ENCODE results near the gene GATB.
"Not testable (repeated sequence)": the region's sequence is repeated elsewhere in the genome, so short reads cannot be mapped to it uniquely, and the experiment has no call there.

The GATB gene

DNA sequence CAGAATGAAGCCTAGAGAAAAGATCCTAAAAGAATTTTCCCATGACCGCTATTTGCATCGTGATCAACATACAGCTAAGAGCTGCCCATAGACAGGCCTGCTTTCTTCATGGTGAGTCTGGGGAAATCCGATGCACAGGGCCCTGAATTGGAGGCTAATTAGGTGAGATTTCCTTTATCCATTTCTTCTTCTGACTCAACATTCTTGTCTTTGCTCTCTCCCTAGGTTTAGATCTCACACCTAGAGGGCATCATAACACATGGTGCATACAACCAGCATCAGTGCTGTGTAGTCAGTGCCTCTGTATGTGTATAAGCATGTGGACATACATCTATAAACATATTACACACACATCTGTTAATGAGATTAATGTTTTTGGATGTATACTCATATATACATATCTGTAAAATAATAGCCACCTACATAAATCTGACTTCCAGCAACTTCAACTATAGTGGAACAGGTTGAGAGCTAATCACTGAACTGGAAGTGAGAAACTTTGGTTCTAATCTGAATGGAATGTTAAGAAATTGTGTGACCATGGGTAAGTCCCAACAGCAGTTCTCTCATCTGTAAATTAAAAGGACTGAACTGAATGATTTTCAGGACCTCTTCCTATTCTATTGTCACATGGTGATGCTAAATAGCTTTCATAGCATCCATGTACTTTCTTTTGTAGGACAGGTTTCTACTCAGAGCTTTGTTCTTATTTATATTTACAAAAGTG is 17.5 kb downstream of the GATB start:
- no peak overlapping the region for H2AFZ ChIP-seq (ENCODE audit: low read depth, low read length)
- peaks cover 14% of the 10 kb centered on the region for H3K4me1 ChIP-seq (ENCODE audit: insufficient read depth, low read length)
- no peaks in the 10 kb centered on the region for H3K9me3 ChIP-seq (ENCODE audit: low read length)
- no peaks in the 10 kb centered on the region for H3K36me3 ChIP-seq (ENCODE audit: insufficient read depth, low read length)
- no peaks in the 10 kb centered on the region for H3K27me3 ChIP-seq (ENCODE audit: insufficient read depth, low read length)
- H3K4me3 ChIP-seq (ENCODE audit: low read length), result no peak overlapping the region

DNA sequence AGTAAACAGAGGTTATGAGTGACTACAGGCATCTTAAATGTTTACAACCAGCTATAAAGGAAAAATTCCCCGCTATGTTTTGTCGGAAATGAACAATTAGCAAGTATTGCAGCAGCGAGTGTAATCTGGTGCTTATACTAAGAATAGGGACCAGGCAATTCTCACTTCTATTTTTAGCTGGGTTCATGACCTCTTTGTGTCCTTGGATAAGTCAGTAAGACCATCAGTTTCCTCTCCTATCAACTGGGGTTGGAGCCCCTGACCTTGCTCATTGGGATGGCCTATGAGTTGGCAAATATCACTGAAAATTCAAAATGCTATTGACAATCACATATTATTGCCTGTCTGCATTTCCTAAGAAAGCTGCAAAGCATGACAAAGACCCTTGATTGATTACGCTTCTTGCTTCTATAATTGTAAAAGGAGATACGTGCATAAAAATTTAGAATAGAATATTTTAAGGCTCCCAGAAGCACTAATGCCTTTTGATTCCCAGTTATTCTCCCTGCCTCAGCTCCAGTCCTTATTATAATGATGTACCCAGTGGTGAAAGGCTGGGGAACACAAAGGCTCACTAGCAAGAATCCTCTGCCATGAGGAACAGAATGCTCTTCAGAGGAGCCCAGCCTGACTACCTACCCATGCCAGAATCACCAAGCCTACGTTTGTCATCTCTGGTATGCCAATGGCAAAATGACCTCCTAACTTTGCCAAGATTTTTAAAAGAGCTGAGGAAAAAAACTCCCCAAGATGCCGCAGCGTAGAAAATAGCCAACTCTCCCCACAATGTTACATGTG is 21.9 kb downstream of the GATB start:
- Histone ChIP-seq H3K4me1 (ENCODE audit: insufficient read depth, low read length) (no peaks in the 10 kb centered on the region), H3K27me3 (ENCODE audit: insufficient read depth, low read length) (no peaks in the 10 kb centered on the region), H3K36me3 (ENCODE audit: insufficient read depth, low read length) (no peaks in the 10 kb centered on the region), H3K9me3 (ENCODE audit: low read length) (peaks cover 9% of the 10 kb centered on the region), H2AFZ (ENCODE audit: low read depth, low read length) (no peak overlapping the region), H3K4me3 (ENCODE audit: low read length) (no peak overlapping the region)

GRCh38 chr4:151736852-151737251 is 24.0 kb downstream of the GATB start:
- H3K4me3 ChIP-seq (ENCODE audit: low read length); H3K27me3 ChIP-seq (ENCODE audit: insufficient read depth, low read length); H3K36me3 ChIP-seq (ENCODE audit: insufficient read depth, low read length); H3K9me3 ChIP-seq (ENCODE audit: low read length); H3K4me1 ChIP-seq (ENCODE audit: insufficient read depth, low read length); H2AFZ ChIP-seq (ENCODE audit: low read depth, low read length): not testable (repeated sequence)

- Histone ChIP-seq H3K36me3 (ENCODE audit: insufficient read depth, low read length) (no peaks in the 10 kb centered on the region), H3K9me3 (ENCODE audit: low read length) (peaks cover 9% of the 10 kb centered on the region), H2AFZ (ENCODE audit: low read depth, low read length) (no peak overlapping the region), H3K4me1 (ENCODE audit: insufficient read depth, low read length) (no peaks in the 10 kb centered on the region), H3K27me3 (ENCODE audit: insufficient read depth, low read length) (no peaks in the 10 kb centered on the region), H3K4me3 (ENCODE audit: low read length) (no peak overlapping the region)
Measured at GRCh38 chr4:151736361-151736760, 24.4 kb downstream of the GATB start.

- H3K9me3 ChIP-seq (ENCODE audit: low read length); H3K4me3 ChIP-seq (ENCODE audit: low read length); H2AFZ ChIP-seq (ENCODE audit: low read depth, low read length); H3K4me1 ChIP-seq (ENCODE audit: insufficient read depth, low read length); H3K27me3 ChIP-seq (ENCODE audit: insufficient read depth, low read length); H3K36me3 ChIP-seq (ENCODE audit: insufficient read depth, low read length): not testable (repeated sequence)
Measured at GRCh38 chr4:151731670-151732069, 29.1 kb downstream of the GATB start.

- H3K4me1 ChIP-seq (ENCODE audit: insufficient read depth, low read length), result no peaks in the 10 kb centered on the region
- no peaks in the 10 kb centered on the region for H3K9me3 ChIP-seq (ENCODE audit: low read length)
- no peaks in the 10 kb centered on the region for H3K36me3 ChIP-seq (ENCODE audit: insufficient read depth, low read length)
- H3K4me3 ChIP-seq (ENCODE audit: low read length), result no peak overlapping the region
- no peak overlapping the region for H2AFZ ChIP-seq (ENCODE audit: low read depth, low read length)
- H3K27me3 ChIP-seq (ENCODE audit: insufficient read depth, low read length), result no peaks in the 10 kb centered on the region
Measured at GRCh38 chr4:151729731-151730559, 30.9 kb downstream of the GATB start.

- H3K4me1 ChIP-seq (ENCODE audit: insufficient read depth, low read length), result no peaks in the 10 kb centered on the region
- H3K4me3 ChIP-seq (ENCODE audit: low read length), result no peak overlapping the region
- H2AFZ ChIP-seq (ENCODE audit: low read depth, low read length), result no peak overlapping the region
- no peaks in the 10 kb centered on the region for H3K27me3 ChIP-seq (ENCODE audit: insufficient read depth, low read length)
- no peaks in the 10 kb centered on the region for H3K9me3 ChIP-seq (ENCODE audit: low read length)
- H3K36me3 ChIP-seq (ENCODE audit: insufficient read depth, low read length), result no peaks in the 10 kb centered on the region
Measured at GRCh38 chr4:151728679-151729078, 32.1 kb downstream of the GATB start.

GRCh38 chr4:151728006-151728405 is 32.8 kb downstream of the GATB start:
- no peaks in the 10 kb centered on the region for H3K27me3 ChIP-seq (ENCODE audit: insufficient read depth, low read length)
- H3K4me3 ChIP-seq (ENCODE audit: low read length), result no peak overlapping the region
- no peaks in the 10 kb centered on the region for H3K36me3 ChIP-seq (ENCODE audit: insufficient read depth, low read length)
- H2AFZ ChIP-seq (ENCODE audit: low read depth, low read length), result no peak overlapping the region
- H3K4me1 ChIP-seq (ENCODE audit: insufficient read depth, low read length), result no peaks in the 10 kb centered on the region
- no peaks in the 10 kb centered on the region for H3K9me3 ChIP-seq (ENCODE audit: low read length)

DNA sequence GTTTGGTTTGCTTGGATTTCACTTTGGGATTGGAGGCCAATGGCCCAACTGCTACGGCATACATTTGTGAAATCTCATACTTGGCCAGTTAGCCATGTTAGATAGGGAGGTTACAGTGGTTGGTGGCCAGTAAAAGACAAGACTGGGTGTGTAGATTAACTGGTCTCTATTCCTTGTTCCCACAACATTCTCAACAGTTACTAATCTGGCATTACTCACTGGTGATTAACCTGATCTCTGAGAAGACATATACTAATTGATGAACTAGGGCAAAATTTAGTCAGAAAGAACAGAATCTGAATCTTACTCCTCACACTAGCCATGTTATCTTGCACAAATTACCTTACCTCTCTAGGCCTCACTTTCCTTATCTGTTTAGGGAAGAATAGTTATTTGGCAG is 33.4 kb downstream of the GATB start:
- H3K27me3 ChIP-seq (ENCODE audit: insufficient read depth, low read length), result no peaks in the 10 kb centered on the region
- H3K9me3 ChIP-seq (ENCODE audit: low read length), result no peaks in the 10 kb centered on the region
- no peak overlapping the region for H2AFZ ChIP-seq (ENCODE audit: low read depth, low read length)
- H3K4me1 ChIP-seq (ENCODE audit: insufficient read depth, low read length), result no peaks in the 10 kb centered on the region
- H3K4me3 ChIP-seq (ENCODE audit: low read length), result no peak overlapping the region
- peaks cover 2% of the 10 kb centered on the region for H3K36me3 ChIP-seq (ENCODE audit: insufficient read depth, low read length)

DNA sequence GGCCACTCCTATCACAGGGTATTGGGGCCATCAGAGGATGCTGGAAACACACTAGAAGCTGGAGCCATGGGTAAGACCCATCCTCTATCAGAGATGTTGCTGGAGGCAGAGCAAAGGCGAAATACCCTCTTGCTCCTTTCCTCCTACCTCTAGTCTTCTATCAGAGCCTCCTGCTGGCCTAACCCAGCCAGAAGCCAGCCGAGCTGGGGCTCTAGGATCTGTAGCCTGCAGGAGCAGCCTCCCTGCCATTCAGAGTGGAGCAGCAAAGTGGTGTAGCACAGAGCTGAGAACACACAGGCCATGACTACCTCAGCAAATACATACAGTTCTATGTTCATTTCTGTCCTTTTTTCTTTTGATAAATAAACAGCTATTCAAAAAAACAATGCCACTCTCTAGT is 35.7 kb downstream of the GATB start:
- no peak overlapping the region for H2AFZ ChIP-seq (ENCODE audit: low read depth, low read length)
- H3K27me3 ChIP-seq (ENCODE audit: insufficient read depth, low read length), result no peaks in the 10 kb centered on the region
- no peaks in the 10 kb centered on the region for H3K4me1 ChIP-seq (ENCODE audit: insufficient read depth, low read length)
- H3K36me3 ChIP-seq (ENCODE audit: insufficient read depth, low read length), result peaks cover 2% of the 10 kb centered on the region
- no peak overlapping the region for H3K4me3 ChIP-seq (ENCODE audit: low read length)
- H3K9me3 ChIP-seq (ENCODE audit: low read length), result no peaks in the 10 kb centered on the region

- Histone ChIP-seq H3K27me3 (ENCODE audit: insufficient read depth, low read length) (no peaks in the 10 kb centered on the region), H3K36me3 (ENCODE audit: insufficient read depth, low read length) (peaks cover 2% of the 10 kb centered on the region), H3K4me1 (ENCODE audit: insufficient read depth, low read length) (peaks cover 13% of the 10 kb centered on the region), H3K4me3 (ENCODE audit: low read length) (no peak overlapping the region), H3K9me3 (ENCODE audit: low read length) (no peaks in the 10 kb centered on the region), H2AFZ (ENCODE audit: low read depth, low read length) (no peak overlapping the region)
Measured at GRCh38 chr4:151721916-151722315, 38.9 kb downstream of the GATB start.

DNA sequence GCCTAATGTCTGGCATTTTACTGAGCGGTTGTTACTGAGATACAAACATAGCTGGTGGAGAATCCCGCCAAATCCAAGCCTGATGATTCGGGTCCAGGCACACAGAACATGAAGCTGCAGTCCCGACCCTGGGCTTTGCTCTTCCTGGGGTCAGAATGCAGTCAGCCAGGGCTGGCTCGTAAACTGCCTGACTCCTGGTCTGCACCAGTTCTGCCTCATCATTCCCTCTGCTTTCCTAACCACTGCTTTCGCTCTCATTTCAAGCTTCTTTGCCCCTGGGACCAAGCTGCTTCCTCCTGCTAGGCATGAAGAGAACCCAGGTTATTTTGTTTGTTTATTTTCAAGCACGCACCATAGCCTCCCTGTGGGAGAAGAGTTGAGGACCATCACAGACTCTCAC is 39.3 kb downstream of the GATB start:
- no peak overlapping the region for H3K4me3 ChIP-seq (ENCODE audit: low read length)
- no peaks in the 10 kb centered on the region for H3K9me3 ChIP-seq (ENCODE audit: low read length)
- H2AFZ ChIP-seq (ENCODE audit: low read depth, low read length), result no peak overlapping the region
- H3K27me3 ChIP-seq (ENCODE audit: insufficient read depth, low read length), result no peaks in the 10 kb centered on the region
- peaks cover 13% of the 10 kb centered on the region for H3K4me1 ChIP-seq (ENCODE audit: insufficient read depth, low read length)
- H3K36me3 ChIP-seq (ENCODE audit: insufficient read depth, low read length), result peaks cover 5% of the 10 kb centered on the region

- H2AFZ ChIP-seq (ENCODE audit: low read depth, low read length), result no peak overlapping the region
- no peak overlapping the region for H3K4me3 ChIP-seq (ENCODE audit: low read length)
- no peaks in the 10 kb centered on the region for H3K27me3 ChIP-seq (ENCODE audit: insufficient read depth, low read length)
- peaks cover 5% of the 10 kb centered on the region for H3K36me3 ChIP-seq (ENCODE audit: insufficient read depth, low read length)
- no peaks in the 10 kb centered on the region for H3K9me3 ChIP-seq (ENCODE audit: low read length)
- peaks cover 13% of the 10 kb centered on the region for H3K4me1 ChIP-seq (ENCODE audit: insufficient read depth, low read length)
Measured at GRCh38 chr4:151719956-151720334, 40.9 kb downstream of the GATB start.

Measured in neuron (in vitro differentiated cells).